ENCODE measurements around the gene ZBTB16. TPM values are rescaled to one million over a fixed set of nuclear protein-coding genes. Genes with fewer than 3 reads are reported as not detected.
A peak's percentile ranks its signal among the peaks of the same experiment; 100 is the strongest.

The ZBTB16 gene
- total RNA-seq, 1 donor from 2014 or later, result 171 TPM

GRCh38 chr11:114091516-114092397, 32.2 kb downstream of the ZBTB16 start:
- intact Hi-C loops (cut with DNase I), result no loop called here
- peaks cover 84% of the 10 kb centered on the region for H3K4me1 ChIP-seq

GRCh38 chr11:114092478-114092877, 33.0 kb downstream of the ZBTB16 start:
- H3K9me3 ChIP-seq, result no peaks in the 10 kb centered on the region
- H3K4me3 ChIP-seq, result no peak overlapping the region
- peak overlapping the region; percentile 58 for H3K27ac ChIP-seq
- H3K27me3 ChIP-seq (ENCODE audit: low read depth), result no peaks in the 10 kb centered on the region
- ATAC-seq (no peak), DNase-seq (no peak)
- H3K36me3 ChIP-seq, result peaks cover 42% of the 10 kb centered on the region
- TF ChIP-seq CTCF (IDR thresholded peaks at IDR 0.05), result no peak
- peaks cover 84% of the 10 kb centered on the region for H3K4me1 ChIP-seq
- intact Hi-C loops (cut with DNase I), result no loop called here

More at GRCh38 chr11:114091516-114092397, 32.2 kb downstream of the ZBTB16 start:
- peak overlapping the region; percentile 58 for H3K27ac ChIP-seq
- H3K27me3 ChIP-seq (ENCODE audit: low read depth), result no peaks in the 10 kb centered on the region
- no peak for TF ChIP-seq CTCF (IDR thresholded peaks at IDR 0.05)
- ATAC-seq (peak in 1 of 2 donors; percentile 9), DNase-seq (no peak)
- H3K9me3 ChIP-seq, result no peaks in the 10 kb centered on the region
- no peak overlapping the region for H3K4me3 ChIP-seq
- H3K36me3 ChIP-seq, result peaks cover 49% of the 10 kb centered on the region

- Histone ChIP-seq H3K4me1 (peaks cover 84% of the 10 kb centered on the region), H3K36me3 (peaks cover 37% of the 10 kb centered on the region), H3K4me3 (no peak overlapping the region), H3K27ac (peak overlapping the region; percentile 58), H3K9me3 (no peaks in the 10 kb centered on the region), H3K27me3 (ENCODE audit: low read depth) (no peaks in the 10 kb centered on the region)
- intact Hi-C loops (cut with DNase I), result no loop called here
- ATAC-seq (no peak), DNase-seq (no peak)
- TF ChIP-seq CTCF (IDR thresholded peaks at IDR 0.05), result no peak
Measured at GRCh38 chr11:114092953-114093352, 33.4 kb downstream of the ZBTB16 start.

- H3K27ac ChIP-seq, result no peak overlapping the region
- H3K4me3 ChIP-seq, result no peak overlapping the region
- ATAC-seq (no peak), DNase-seq (no peak)
- no peaks in the 10 kb centered on the region for H3K27me3 ChIP-seq (ENCODE audit: low read depth)
- intact Hi-C loops (cut with DNase I), result no loop called here
- H3K4me1 ChIP-seq, result peaks cover 83% of the 10 kb centered on the region
- no peaks in the 10 kb centered on the region for H3K9me3 ChIP-seq
- peaks cover 35% of the 10 kb centered on the region for H3K36me3 ChIP-seq
- TF ChIP-seq CTCF (IDR thresholded peaks at IDR 0.05), result no peak
Measured at GRCh38 chr11:114094516-114094915, 35.0 kb downstream of the ZBTB16 start.

- Histone ChIP-seq H3K36me3 (peaks cover 30% of the 10 kb centered on the region), H3K4me3 (no peak overlapping the region), H3K27ac (no peak overlapping the region), H3K4me1 (peaks cover 82% of the 10 kb centered on the region), H3K9me3 (no peaks in the 10 kb centered on the region), H3K27me3 (ENCODE audit: low read depth) (no peaks in the 10 kb centered on the region)
- intact Hi-C loops (cut with DNase I), result no loop called here
- ATAC-seq, result no peak
- no peak for DNase-seq
- TF ChIP-seq CTCF (IDR thresholded peaks at IDR 0.05), result no peak
Measured at GRCh38 chr11:114095899-114096298, 36.4 kb downstream of the ZBTB16 start.

All from lower lobe of right lung (tissue), 2 donors.